ENCODE data around the gene GSTO2.

- TF ChIP-seq CTCF (IDR thresholded peaks at IDR 0.05; ENCODE audit: low read length): no peak
- no peak for TF ChIP-seq EZH2 (IDR thresholded peaks at IDR 0.05; ENCODE audit: borderline replicate concordance, low read length)
Measured at GRCh38 chr10:104309980-104310978, 41.3 kb downstream of the GSTO2 start.
